Measurements from ENCODE around the gene ZSCAN26.

ZSCAN26 gene

GRCh38 chr6:28266962-28267694 is at the start of gene ZSCAN26:
Gene ZSCAN26, plus strand, starts transcription at chr6:28267143. Its CDS starts 4,777 bp downstream, at chr6:28271920.
- DNase-seq (ENCODE audit: low read depth) = peak; percentile 86
- peak within 1 kb of the TSS; percentile 79 for H3K4me3 ChIP-seq (ENCODE audit: low read length)
- TF ChIP-seq CTCF (conservative IDR thresholded peaks at IDR 0.05; ENCODE audit: low read length) = no peak

- TF ChIP-seq CTCF (conservative IDR thresholded peaks at IDR 0.05; ENCODE audit: low read length) = no peak
- peak overlapping the region; percentile 65 for H3K4me3 ChIP-seq (ENCODE audit: low read length)
- DNase-seq (ENCODE audit: low read depth) = no peak
Measured at GRCh38 chr6:28217890-28218289, 49.1 kb upstream of the ZSCAN26 start.

- peak; percentile 68 for DNase-seq (ENCODE audit: low read depth)
- TF ChIP-seq CTCF (conservative IDR thresholded peaks at IDR 0.05; ENCODE audit: low read length) = no peak
- peak overlapping the region; percentile 65 for H3K4me3 ChIP-seq (ENCODE audit: low read length)
Measured at GRCh38 chr6:28218312-28219248, 48.4 kb upstream of the ZSCAN26 start.

- no peak overlapping the region for H3K4me3 ChIP-seq (ENCODE audit: low read length)
- no peak for DNase-seq (ENCODE audit: low read depth)
Measured at GRCh38 chr6:28220257-28221133, 46.4 kb upstream of the ZSCAN26 start.

GRCh38 chr6:28224131-28225055 is 42.5 kb upstream of the ZSCAN26 start:
- no peak for DNase-seq (ENCODE audit: low read depth)
- peak overlapping the region; percentile 82 for H3K4me3 ChIP-seq (ENCODE audit: low read length)
- TF ChIP-seq CTCF (conservative IDR thresholded peaks at IDR 0.05; ENCODE audit: low read length) = no peak

More at GRCh38 chr6:28220257-28221133, 46.4 kb upstream of the ZSCAN26 start:
- TF ChIP-seq CTCF (conservative IDR thresholded peaks at IDR 0.05; ENCODE audit: low read length) = no peak

All from AG10803 (cell line).